Progenitor cell of endocrine pancreas (in vitro differentiated cells): ENCODE results near the gene SFSWAP. TPM values are rescaled to one million over a fixed set of nuclear protein-coding genes. Genes with fewer than 3 reads are reported as not detected.

Experiments used
- DNase-seq: peaks from one replicate; pipeline ENCODE4 v3.0.0; 2021; ENCODE audit warnings: low spot score; ENCODE audit not compliant: unreplicated experiment
- H3K27ac Mint-ChIP-seq: 2 replicates; pipeline ENCODE4 v1.8.0; 2021; ENCODE audit warnings: mild to moderate bottlenecking, moderate library complexity, mixed read lengths
- H3K27me3 Mint-ChIP-seq: 2 replicates; pipeline ENCODE4 v1.8.0; 2021; ENCODE audit warnings: mixed read lengths
- H3K36me3 Mint-ChIP-seq: 2 replicates; pipeline ENCODE4 v1.8.0; 2022; ENCODE audit warnings: mixed read lengths; ENCODE audit not compliant: insufficient read depth
- H3K4me1 Mint-ChIP-seq: 2 replicates; pipeline ENCODE4 v1.8.0; 2021; ENCODE audit warnings: low read depth, mixed read lengths
- H3K4me3 Mint-ChIP-seq: 2 replicates; pipeline ENCODE4 v1.8.0; 2021; ENCODE audit warnings: low read depth, mild to moderate bottlenecking, moderate library complexity, mixed read lengths
- H3K9me3 Mint-ChIP-seq: 2 replicates; pipeline ENCODE4 v1.8.0; 2021; ENCODE audit warnings: low read depth, mixed read lengths
- CTCF ChIP-seq: fragments of 200-600 bp; sonication (generic); IDR thresholded peaks from one replicate; pipeline ENCODE4 v1.5.0; 2021; ENCODE audit warnings: antibody characterized with exemption, mild to moderate bottlenecking; ENCODE audit not compliant: unreplicated experiment
- total RNA-seq: library from RNA; stranded (reverse); gene quantifications from 2 replicates; pipeline ENCODE4 v1.2.1, GENCODE V29; 2021

SFSWAP gene
- total RNA-seq, 1 donor from 2014 or later, result 62.1 TPM

- Mint-ChIP-seq H3K9me3 (peaks cover 9% of the 10 kb centered on the region), H3K4me1 (no peaks in the 10 kb centered on the region), H3K27ac (no peak overlapping the region), H3K36me3 (no peaks in the 10 kb centered on the region), H3K27me3 (peaks cover 5% of the 10 kb centered on the region), H3K4me3 (no peak overlapping the region)
- TF ChIP-seq CTCF, result no peak
- DNase-seq, result no peak
Observed at GRCh38 chr12:131815131-131815530, 104.2 kb downstream of the SFSWAP start.

- Mint-ChIP-seq H3K27ac (no peak overlapping the region), H3K36me3 (no peaks in the 10 kb centered on the region), H3K4me3 (no peak overlapping the region), H3K4me1 (no peaks in the 10 kb centered on the region), H3K9me3 (peaks cover 9% of the 10 kb centered on the region), H3K27me3 (peaks cover 8% of the 10 kb centered on the region)
- no peak for DNase-seq
- no peak for TF ChIP-seq CTCF
Observed at GRCh38 chr12:131816495-131816894, 105.6 kb downstream of the SFSWAP start.

GRCh38 chr12:131817241-131817640, 106.4 kb downstream of the SFSWAP start:
- H3K4me3 Mint-ChIP-seq, result no peak overlapping the region
- H3K27ac Mint-ChIP-seq, result no peak overlapping the region
- peaks cover 8% of the 10 kb centered on the region for H3K27me3 Mint-ChIP-seq
- no peaks in the 10 kb centered on the region for H3K4me1 Mint-ChIP-seq
- no peak for TF ChIP-seq CTCF
- DNase-seq, result no peak
- no peaks in the 10 kb centered on the region for H3K36me3 Mint-ChIP-seq
- H3K9me3 Mint-ChIP-seq, result peaks cover 6% of the 10 kb centered on the region

GRCh38 chr12:131818821-131819585, 108.1 kb downstream of the SFSWAP start:
- no peak for DNase-seq
- Mint-ChIP-seq H3K4me3 (no peak overlapping the region), H3K4me1 (no peaks in the 10 kb centered on the region), H3K9me3 (no peaks in the 10 kb centered on the region), H3K27ac (no peak overlapping the region), H3K36me3 (no peaks in the 10 kb centered on the region), H3K27me3 (peaks cover 8% of the 10 kb centered on the region)
- no peak for TF ChIP-seq CTCF

- H3K27me3 Mint-ChIP-seq, result peaks cover 39% of the 10 kb centered on the region
- DNase-seq, result no peak
- no peak for TF ChIP-seq CTCF
- no peaks in the 10 kb centered on the region for H3K9me3 Mint-ChIP-seq
- H3K4me1 Mint-ChIP-seq, result no peaks in the 10 kb centered on the region
- no peak overlapping the region for H3K27ac Mint-ChIP-seq
- H3K36me3 Mint-ChIP-seq, result no peaks in the 10 kb centered on the region
- no peak overlapping the region for H3K4me3 Mint-ChIP-seq
Observed at GRCh38 chr12:131824450-131824849, 113.6 kb downstream of the SFSWAP start.
